ENCODE results near the gene NLGN1.

GRCh38 chr3:174028673-174029072, 631.1 kb downstream of the NLGN1 start:
- TF ChIP-seq EZH2 (IDR thresholded peaks at IDR 0.05; ENCODE audit: insufficient read depth, poor library complexity, severe bottlenecking) (no peak), EZH2phosphoT487 (IDR thresholded peaks at IDR 0.05; ENCODE audit: insufficient read depth, low read depth) (no peak)

Measured in GM23248 (cell line).